NOMO-1 (cell line): ENCODE data around the gene ZNF771.

ENCODE experiments used
- DNase-seq, 2 experiments: peaks; one replicate each; lab custom pipeline; 2025; ENCODE audit not compliant: unreplicated experiment in 2 of 2; lab: John Stamatoyannopoulos, UW

The ZNF771 gene

GRCh38 chr16:30407102-30407803 is at the start of gene ZNF771:
Gene ZNF771, plus strand, starts transcription at chr16:30407606. Its CDS starts 448 bp downstream, at chr16:30408054.
- peak; percentile 88 to 95 for DNase-seq

- no peak for DNase-seq
These were observed 49.5 kb upstream of the ZNF771 start for GRCh38 chr16:30357715-30358576.

GRCh38 chr16:30358577-30358936 is 48.8 kb upstream of the ZNF771 start:
- no peak for DNase-seq

GRCh38 chr16:30358990-30359870 is 48.2 kb upstream of the ZNF771 start:
- no peak for DNase-seq

GRCh38 chr16:30359871-30360170 is 47.6 kb upstream of the ZNF771 start:
- DNase-seq: no peak

- no peak for DNase-seq
These were observed 46.2 kb upstream of the ZNF771 start for GRCh38 chr16:30361180-30361579.

- no peak for DNase-seq
These were observed 42.2 kb upstream of the ZNF771 start for GRCh38 chr16:30365200-30365599.

- no peak for DNase-seq
These were observed 40.9 kb upstream of the ZNF771 start for GRCh38 chr16:30366511-30366910.

GRCh38 chr16:30367349-30368009 is 39.9 kb upstream of the ZNF771 start:
- no peak for DNase-seq

- peak; percentile 66 to 69 for DNase-seq
These were observed 39.1 kb upstream of the ZNF771 start for GRCh38 chr16:30368122-30368791.

- peak in 1 of 2 experiments; percentile 12 for DNase-seq
These were observed 38.7 kb upstream of the ZNF771 start for GRCh38 chr16:30368792-30369090.

GRCh38 chr16:30369091-30369937 is 38.1 kb upstream of the ZNF771 start:
- no peak for DNase-seq

- no peak for DNase-seq
These were observed 37.4 kb upstream of the ZNF771 start for GRCh38 chr16:30369938-30370455.

- peak; percentile 100 for DNase-seq
These were observed 36.8 kb upstream of the ZNF771 start, which contains the start of gene TBC1D10B for GRCh38 chr16:30370456-30371247. Gene TBC1D10B, minus strand, starts transcription at chr16:30370494. Its CDS starts 311 bp downstream, at chr16:30370183.

- DNase-seq: no peak
These were observed 36.1 kb upstream of the ZNF771 start for GRCh38 chr16:30371248-30371816.

GRCh38 chr16:30372038-30372712 is 35.2 kb upstream of the ZNF771 start:
- DNase-seq: no peak

- DNase-seq: no peak
These were observed 34.7 kb upstream of the ZNF771 start for GRCh38 chr16:30372725-30373124.
